Measurements from ENCODE around the gene RASGEF1C. TPM values are rescaled to one million over a fixed set of nuclear protein-coding genes. Genes with fewer than 3 reads are reported as not detected.
A peak's percentile ranks its signal among the peaks of the same experiment; 100 is the strongest.
"Not testable (repeated sequence)": the region's sequence is repeated elsewhere in the genome, so short reads cannot be mapped to it uniquely, and the experiment has no call there.

The RASGEF1C gene
- total RNA-seq, 2 experiments from 2014 or later, result not detected

- no peaks in the 10 kb centered on the region for H3K9me3 ChIP-seq (ENCODE audit: low read length)
- no peak overlapping the region for H3K27ac ChIP-seq (ENCODE audit: low read depth, low read length, poor library complexity, severe bottlenecking)
- no peaks in the 10 kb centered on the region for H3K9me2 ChIP-seq (ENCODE audit: insufficient read depth, low read length)
- DNase-seq (ENCODE audit: low spot score), result peak; percentile 55
- TF ChIP-seq EZH2phosphoT487 (IDR thresholded peaks at IDR 0.05; ENCODE audit: borderline replicate concordance, low read depth, low read length) (no peak), CTCF (conservative IDR thresholded peaks at IDR 0.05; ENCODE audit: low read length) (peak; percentile 76)
- H4K20me1 ChIP-seq (ENCODE audit: insufficient read depth, low read length), result no peaks in the 10 kb centered on the region
- H3K36me3 ChIP-seq (ENCODE audit: insufficient read depth, low read length), result no peaks in the 10 kb centered on the region
- no peaks in the 10 kb centered on the region for H3K79me2 ChIP-seq (ENCODE audit: insufficient read depth, low read depth, low read length)
- H3K4me1 ChIP-seq (ENCODE audit: insufficient read depth, low read length, poor library complexity, severe bottlenecking), result peaks cover 4% of the 10 kb centered on the region
- H3K4me2 ChIP-seq (ENCODE audit: low read length), result peak overlapping the region; percentile 24; the same call in 1 of the 2 replicates
- intact Hi-C loops (cut with micrococcal nuclease; ENCODE audit: unreplicated experiment), result no loop called here
- H2AFZ ChIP-seq (ENCODE audit: low read length), result no peak overlapping the region
- H3K4me3 ChIP-seq (ENCODE audit: low read depth, low read length, poor library complexity, severe bottlenecking), result peak overlapping the region; percentile 25
- ChIA-PET CTCF (ENCODE audit: unreplicated experiment) (interaction anchor here (0.6 to 0.7 kb wide), 2 partner anchors 370 to 677 kb away, joined by 4 read pairs; no protein-coding TSS in a partner anchor), POLR2A (no interaction called here)
- no TSS peak for BruUV-seq (replicated peaks)
These were observed 118.8 kb downstream of the RASGEF1C start for GRCh38 chr5:180090098-180090768.

- H3K9me2 ChIP-seq (ENCODE audit: insufficient read depth, low read length); POLR2A ChIA-PET; H3K4me3 ChIP-seq (ENCODE audit: low read depth, low read length, poor library complexity, severe bottlenecking); DNase-seq (ENCODE audit: low spot score); H3K9me3 ChIP-seq (ENCODE audit: low read length); H3K4me2 ChIP-seq (ENCODE audit: low read length); BruUV-seq (replicated peaks); H3K27ac ChIP-seq (ENCODE audit: low read depth, low read length, poor library complexity, severe bottlenecking); H4K20me1 ChIP-seq (ENCODE audit: insufficient read depth, low read length); H3K4me1 ChIP-seq (ENCODE audit: insufficient read depth, low read length, poor library complexity, severe bottlenecking); H3K79me2 ChIP-seq (ENCODE audit: insufficient read depth, low read depth, low read length); H2AFZ ChIP-seq (ENCODE audit: low read length); intact Hi-C loops (cut with micrococcal nuclease; ENCODE audit: unreplicated experiment); H3K36me3 ChIP-seq (ENCODE audit: insufficient read depth, low read length): not testable (repeated sequence)
- CTCF ChIA-PET (ENCODE audit: unreplicated experiment), result interaction anchor here (0.6 kb wide), 1 partner anchor 677 kb away, joined by 4 read pairs; no protein-coding TSS in a partner anchor
These were observed 119.4 kb downstream of the RASGEF1C start for GRCh38 chr5:180089628-180090027.

GRCh38 chr5:180088561-180088960 is 120.5 kb downstream of the RASGEF1C start:
- intact Hi-C loops (cut with micrococcal nuclease; ENCODE audit: unreplicated experiment), result no loop called here
- no peaks in the 10 kb centered on the region for H3K9me3 ChIP-seq (ENCODE audit: low read length)
- no peak overlapping the region for H2AFZ ChIP-seq (ENCODE audit: low read length)
- H4K20me1 ChIP-seq (ENCODE audit: insufficient read depth, low read length), result no peaks in the 10 kb centered on the region
- ChIA-PET POLR2A (interaction anchor here (0.6 kb wide), 1 partner anchor 402 kb away, joined by 4 read pairs; no protein-coding TSS in a partner anchor), CTCF (ENCODE audit: unreplicated experiment) (no interaction called here)
- no peak overlapping the region for H3K4me3 ChIP-seq (ENCODE audit: low read depth, low read length, poor library complexity, severe bottlenecking)
- H3K4me2 ChIP-seq (ENCODE audit: low read length), result no peak overlapping the region
- H3K9me2 ChIP-seq (ENCODE audit: insufficient read depth, low read length), result no peaks in the 10 kb centered on the region
- no peaks in the 10 kb centered on the region for H3K79me2 ChIP-seq (ENCODE audit: insufficient read depth, low read depth, low read length)
- TF ChIP-seq EZH2phosphoT487 (IDR thresholded peaks at IDR 0.05; ENCODE audit: borderline replicate concordance, low read depth, low read length), result no peak
- no peak for TF ChIP-seq CTCF (conservative IDR thresholded peaks at IDR 0.05; ENCODE audit: low read length)
- peaks cover 4% of the 10 kb centered on the region for H3K4me1 ChIP-seq (ENCODE audit: insufficient read depth, low read length, poor library complexity, severe bottlenecking)
- H3K27ac ChIP-seq (ENCODE audit: low read depth, low read length, poor library complexity, severe bottlenecking), result no peak overlapping the region
- DNase-seq (ENCODE audit: low spot score), result no peak
- H3K36me3 ChIP-seq (ENCODE audit: insufficient read depth, low read length), result no peaks in the 10 kb centered on the region
- BruUV-seq (replicated peaks), result no TSS peak
